Erythroblast (primary cell): ENCODE measurements around the gene EML1.

Experiments
- GATA1 ChIP-seq: IDR thresholded peaks from 2 replicates; pipeline ENCODE4 v1.6.1; 2011; ENCODE audit warnings: low read depth, mild to moderate bottlenecking, control low read depth, low read length, moderate library complexity
- POLR2A ChIP-seq: IDR thresholded peaks from 2 replicates; pipeline ENCODE4 v1.6.1; 2011; ENCODE audit warnings: mild to moderate bottlenecking, low read length

DNA sequence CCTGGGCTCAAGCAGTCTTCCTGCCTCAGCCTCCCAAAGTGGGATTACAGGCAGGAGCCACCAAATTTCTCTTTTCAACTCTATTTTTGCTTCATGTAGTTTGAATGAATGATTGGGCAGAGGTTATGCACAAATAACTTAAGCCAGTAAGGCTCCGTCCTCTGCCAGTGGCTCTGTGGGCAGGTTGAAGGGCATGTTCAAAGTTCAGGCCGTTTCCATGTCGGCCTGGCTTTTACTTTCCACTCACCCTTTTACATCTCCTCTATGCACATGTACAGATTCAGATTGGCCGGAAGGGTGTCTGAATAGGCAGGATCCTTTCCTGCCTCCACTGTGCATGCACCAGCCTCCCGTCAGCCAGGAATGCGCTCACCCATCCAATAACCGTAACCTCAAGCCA lies 132.3 kb downstream of the EML1 start:
- no peak for TF ChIP-seq POLR2A
- no peak for TF ChIP-seq GATA1
